ENCODE results near the gene PRKD3. TPM values are rescaled to one million over a fixed set of nuclear protein-coding genes. Genes with fewer than 3 reads are reported as not detected.

The PRKD3 gene
- total and polyA plus RNA-seq, 2 donors (not counting 3 experiments of a cell fraction or from before 2014, with no cell fraction given), result 14.9 to 47.3 TPM

- no TSS peak for BruUV-seq (replicated peaks)
- Histone ChIP-seq H3K4me1 (ENCODE audit: control insufficient read depth, extremely low read depth, insufficient read depth, low read length) (peaks cover 13% of the 10 kb centered on the region), H3K9me3 (replicated peaks; ENCODE audit: control insufficient read depth, insufficient read depth, low read length) (no peaks in the 10 kb centered on the region), H3K36me3 (ENCODE audit: control insufficient read depth in 2 of 2, extremely low read depth in 1 of 2, insufficient read depth in 2 of 2, low read length in 2 of 2) (peaks cover 1 to 5% of the 10 kb centered on the region in 2 experiments), H3K4me3 (replicated peaks in 1 of 3; ENCODE audit: insufficient read depth in 1 of 3, low read depth in 1 of 3, low read length in 3 of 3) (no peak overlapping the region), H4K20me1 (replicated peaks; ENCODE audit: control insufficient read depth, extremely low read depth, insufficient read depth, low read length) (peaks cover 10% of the 10 kb centered on the region), H3K9ac (replicated peaks; ENCODE audit: extremely low read depth, insufficient read depth, low read length) (no peak overlapping the region), H3K27me3 (ENCODE audit: control insufficient read depth in 2 of 2, insufficient read depth in 2 of 2, low read length in 2 of 2) (no peaks in the 10 kb centered on the region), H3K4me2 (ENCODE audit: insufficient read depth, low read length) (no peak overlapping the region), H3K79me2 (ENCODE audit: control insufficient read depth, insufficient read depth, low read length) (peaks cover 96% of the 10 kb centered on the region), H3K9me1 (replicated peaks; ENCODE audit: control insufficient read depth, extremely low read depth, insufficient read depth, low read length) (no peaks in the 10 kb centered on the region), H3K27ac (ENCODE audit: insufficient read depth, low read depth, low read length) (no peak overlapping the region), H2AFZ (ENCODE audit: low read depth, low read length) (no peak overlapping the region)
- POLR2A ChIA-PET, result no interaction called here
- TF ChIP-seq FOS (IDR thresholded peaks at IDR 0.05; ENCODE audit: borderline replicate concordance, insufficient read depth, low read length), result no peak
- no peak for TF ChIP-seq MAX (IDR thresholded peaks at IDR 0.05; ENCODE audit: insufficient read depth, insufficient read length)
- TF ChIP-seq POLR2AphosphoS5 (IDR thresholded peaks at IDR 0.05; ENCODE audit: insufficient read depth, low read depth, low read length), result no peak
- no peak for TF ChIP-seq GATA2 (IDR thresholded peaks at IDR 0.05; ENCODE audit: insufficient read depth, insufficient read length, low read depth, low read length)
- no peak for TF ChIP-seq MYC (IDR thresholded peaks at IDR 0.05; ENCODE audit: low read depth, low read length)
- TF ChIP-seq CTCF (IDR thresholded peaks at IDR 0.05; ENCODE audit: extremely low read depth in 1 of 2, insufficient read depth in 1 of 2, low read depth in 1 of 2, low read length in 2 of 2), result no peak
- TF ChIP-seq EZH2 (IDR thresholded peaks at IDR 0.05; ENCODE audit: borderline replicate concordance, low read depth, low read length, severe bottlenecking), result no peak
- no peak for TF ChIP-seq JUN (IDR thresholded peaks at IDR 0.05; ENCODE audit: borderline replicate concordance, insufficient read depth, insufficient read length, low read depth)
- no peak for TF ChIP-seq POLR2A (IDR thresholded peaks at IDR 0.05; ENCODE audit: low read depth, low read length)
- FAIRE-seq, result no peak
- no peak for DNase-seq (ENCODE audit: low read depth, low spot score)
- dilution Hi-C loops (cut with MboI; ENCODE audit: extremely low pct_ligation_motif_present, low sequenced_read_pairs), result no loop called here
- intact Hi-C loops (cut with micrococcal nuclease), result no loop called here
- CTCF ChIA-PET, result interaction anchor here (1.6 kb wide), 1 partner anchor 560 kb away, joined by 4 read pairs; no protein-coding TSS in a partner anchor
Observed at GRCh38 chr2:37317746-37318145, 6.9 kb downstream of the PRKD3 start.
